ENCODE data around the gene SSH2. TPM values are rescaled to one million over a fixed set of nuclear protein-coding genes. Genes with fewer than 3 reads are reported as not detected.

SSH2 gene
- total and polyA plus RNA-seq, 9 of the 15 experiments (the other 6 are each of a cell fraction or from before 2014, with no cell fraction given), result 3.9 to 16.1 (median 10.2) TPM

GRCh38 chr17:29870836-29871465, 59.1 kb downstream of the SSH2 start (continued):
- TF ChIP-seq ZNF133 (CRISPR knock-in tag; IDR thresholded peaks at IDR 0.05), result no peak

- ChIA-PET POLR2A (interaction anchor here (0.8 to 1.0 kb wide), 2 partner anchors 11 to 14 kb away, joined by 3 read pairs; no protein-coding TSS in a partner anchor), CTCF (ENCODE audit: low intra/inter-chr PET ratio) (interaction anchor here (0.6 to 1.2 kb wide), 2 partner anchors 64 to 65 kb away, joined by 3 to 4 read pairs; no protein-coding TSS in a partner anchor)
- no peaks in the 10 kb centered on the region for H3K27me3 ChIP-seq (ENCODE audit: control insufficient read depth in 2 of 2, insufficient read depth in 2 of 2, low read length in 2 of 2)
- intact Hi-C loops (cut with micrococcal nuclease), result loop anchor here (5.0 kb wide), 1 partner anchor 65 kb away; the partner anchor contains the start of gene SSH2
- H4K20me1 ChIP-seq (replicated peaks; ENCODE audit: control insufficient read depth, insufficient read depth, low read length), result no peaks in the 10 kb centered on the region
- no peak overlapping the region for H3K9ac ChIP-seq (ENCODE audit: insufficient read depth in 1 of 2, low read depth in 2 of 2, low read length in 2 of 2)
- H3K9me1 ChIP-seq (ENCODE audit: control insufficient read depth, insufficient read depth, low read length), result no peaks in the 10 kb centered on the region
- FAIRE-seq (no peak), ATAC-seq (no peak), DNase-seq (ENCODE audit: extremely low read depth in 1 of 4, low spot score in 3 of 4) (no peak)
- no peaks in the 10 kb centered on the region; a peak in 1 of 5 replicates for H3K4me1 ChIP-seq (replicated peaks in 1 of 2; ENCODE audit: control insufficient read depth in 2 of 2, insufficient read depth in 2 of 2, low read length in 2 of 2)
- peak in 1 of 2 experiments; percentile 41; a peak in 2 of 4 replicates for TF ChIP-seq RAD21 (CRISPR knock-in tag; conservative IDR thresholded peaks at IDR 0.05 in 1 of 2, IDR thresholded peaks at IDR 0.05 in 1 of 2)
- TF ChIP-seq PML (IDR thresholded peaks at IDR 0.05; ENCODE audit: low read length), result no peak
- TF ChIP-seq CTCF (IDR thresholded peaks at IDR 0.05 in 2 of 3, conservative IDR thresholded peaks at IDR 0.05 in 1 of 3; ENCODE audit: insufficient read depth in 2 of 3, low read depth in 1 of 3, low read length in 3 of 3), result peak in 1 of 3 experiments; percentile 30; a peak in 1 of 6 replicates
- WGBS (ENCODE audit: insufficient coverage, low coverage, missing lambda C conversion rate), result 34% methylated on average over 2 of the region's 2 CpGs
- no peak overlapping the region for H3K4me3 ChIP-seq
- no TSS peak for BruUV-seq (replicated peaks)
- no peak overlapping the region for H2AFZ ChIP-seq (ENCODE audit: low read depth, low read length)
- no peaks in the 10 kb centered on the region for H3K9me3 ChIP-seq (replicated peaks; ENCODE audit: control insufficient read depth, insufficient read depth, low read depth, low read length)
- no peak overlapping the region for H3K27ac ChIP-seq (ENCODE audit: extremely low read depth, low read depth, low read length)
- H3K4me2 ChIP-seq (ENCODE audit: insufficient read depth, low read length), result no peak overlapping the region
- H3K79me2 ChIP-seq (ENCODE audit: control insufficient read depth, insufficient read depth, low read length), result no peaks in the 10 kb centered on the region
- no peaks in the 10 kb centered on the region for H3K36me3 ChIP-seq (ENCODE audit: control insufficient read depth, insufficient read depth, low read length)
- in situ Hi-C loops (cut with MboI), result no loop called here
Measured at GRCh38 chr17:29867643-29868181, 62.3 kb downstream of the SSH2 start.
